GM21786 (cell line): ENCODE measurements around the gene MIPEP.
A peak's percentile ranks its signal among the peaks of the same experiment; 100 is the strongest.
"Not testable (repeated sequence)": the region's sequence is repeated elsewhere in the genome, so short reads cannot be mapped to it uniquely, and the experiment has no call there.

ENCODE experiments used
- ATAC-seq: cut with Tn5 transposase; IDR thresholded peaks from one replicate; pipeline ENCODE4 v1.9.1; 2021; ENCODE audit not compliant: unreplicated experiment

MIPEP gene

GRCh38 chr13:23751195-23751594 is 138.0 kb downstream of the MIPEP start:
- ATAC-seq, result peak; percentile 35

GRCh38 chr13:23750383-23751121 is 138.6 kb downstream of the MIPEP start:
- no peak for ATAC-seq

- no peak for ATAC-seq
Measured at GRCh38 chr13:23749288-23749873, 139.8 kb downstream of the MIPEP start.

DNA sequence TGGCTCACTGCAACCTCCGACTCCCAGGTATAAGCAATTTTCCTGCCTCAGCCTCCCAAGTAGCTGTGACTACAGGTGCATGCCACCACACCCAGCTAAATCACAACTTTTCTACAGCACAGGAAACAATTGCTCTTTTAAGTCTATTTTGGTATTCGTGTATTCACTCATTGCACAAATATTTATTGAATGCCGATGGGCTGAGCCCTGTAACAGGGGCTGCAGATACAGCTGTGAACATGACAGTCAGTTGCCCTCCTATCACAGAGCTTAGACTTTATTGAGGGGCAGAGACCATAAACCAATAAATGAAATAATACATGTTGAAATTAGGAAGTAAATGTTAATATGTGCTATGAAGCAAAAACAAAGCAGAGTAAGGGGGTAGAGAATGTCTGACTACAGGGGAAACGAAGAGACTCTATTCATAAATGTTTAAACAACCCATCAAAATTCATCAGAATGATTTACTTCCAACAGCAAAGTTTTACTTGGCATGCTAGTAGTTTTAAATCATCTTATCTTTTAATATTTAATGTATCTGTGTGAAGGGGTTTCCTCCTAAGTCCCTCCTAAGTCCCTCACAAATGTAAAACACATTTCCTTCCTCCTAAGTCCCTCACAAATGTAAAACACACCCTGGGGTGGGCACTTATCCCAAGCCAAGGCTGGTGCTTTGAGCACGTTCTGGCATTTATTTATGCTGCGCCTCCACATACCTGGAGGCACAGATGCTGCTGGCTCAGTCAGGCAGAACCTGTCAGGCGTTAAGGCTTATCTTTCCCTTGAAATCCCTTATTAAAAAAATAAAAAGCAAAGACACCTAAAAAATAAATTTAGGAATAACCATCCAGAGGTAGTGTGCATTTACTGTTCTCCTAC is 140.8 kb downstream of the MIPEP start:
- ATAC-seq, result no peak

- not testable (repeated sequence) for ATAC-seq
Measured at GRCh38 chr13:23746141-23746540, 143.1 kb downstream of the MIPEP start.

GRCh38 chr13:23744315-23744714 is 144.9 kb downstream of the MIPEP start:
- ATAC-seq, result no peak

DNA sequence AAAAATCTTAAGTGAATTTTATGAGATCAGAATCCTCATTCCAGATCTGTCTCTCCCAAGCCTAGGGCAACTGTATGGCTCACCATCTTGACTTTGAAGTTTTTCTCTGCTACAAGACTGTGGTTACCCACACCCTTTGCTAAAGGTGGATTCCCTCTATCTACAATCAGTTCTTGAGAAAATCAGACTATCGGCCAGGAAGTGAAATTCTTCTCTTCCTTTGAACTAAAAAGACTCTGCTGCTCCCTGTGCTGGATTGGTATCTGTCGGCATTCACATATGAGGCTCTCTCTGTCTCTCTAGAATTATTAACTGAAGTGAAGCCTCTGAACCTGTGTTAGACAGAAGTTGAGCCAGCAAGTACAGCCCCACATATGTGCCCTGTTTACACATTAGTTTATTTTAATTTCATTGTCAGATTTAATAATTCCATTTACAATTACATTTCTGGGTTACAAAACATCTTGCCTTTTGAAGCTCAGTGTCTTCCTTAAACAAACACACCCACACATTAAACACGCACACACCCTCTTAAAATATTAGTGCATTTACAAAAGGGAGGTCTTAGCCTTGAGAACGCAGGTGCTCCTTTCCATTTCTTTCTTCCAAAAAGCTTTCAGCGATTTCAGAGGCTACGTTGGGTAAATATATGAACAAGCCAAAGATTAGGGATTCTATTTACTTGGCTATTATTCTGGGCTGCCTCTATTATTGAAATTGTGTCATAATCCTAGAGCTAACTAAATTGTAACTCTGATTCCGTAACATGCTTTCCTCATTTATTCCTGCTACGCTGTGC is 145.7 kb downstream of the MIPEP start:
- no peak for ATAC-seq

GRCh38 chr13:23741879-23742510 is 147.2 kb downstream of the MIPEP start:
- ATAC-seq, result no peak

DNA sequence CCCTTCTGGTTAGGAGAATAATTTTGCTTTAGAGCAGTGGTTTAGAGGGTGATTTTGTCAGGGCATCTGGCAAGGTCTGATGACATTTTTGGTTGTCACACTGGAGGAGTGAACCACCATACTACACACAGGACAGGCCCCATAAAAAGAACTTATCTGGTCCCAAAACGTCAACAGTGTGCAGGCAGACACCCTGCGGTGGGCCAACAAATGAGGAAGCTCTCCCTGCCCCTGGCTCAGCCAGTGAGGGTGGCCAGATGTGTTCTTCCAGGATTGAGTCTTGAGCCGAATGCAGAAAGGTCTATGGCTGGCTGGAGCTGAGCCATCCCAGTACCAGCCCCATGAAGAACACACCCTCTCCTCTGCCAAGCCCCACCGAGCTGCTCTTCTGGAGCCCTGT is 149.2 kb downstream of the MIPEP start:
- ATAC-seq, result no peak

DNA sequence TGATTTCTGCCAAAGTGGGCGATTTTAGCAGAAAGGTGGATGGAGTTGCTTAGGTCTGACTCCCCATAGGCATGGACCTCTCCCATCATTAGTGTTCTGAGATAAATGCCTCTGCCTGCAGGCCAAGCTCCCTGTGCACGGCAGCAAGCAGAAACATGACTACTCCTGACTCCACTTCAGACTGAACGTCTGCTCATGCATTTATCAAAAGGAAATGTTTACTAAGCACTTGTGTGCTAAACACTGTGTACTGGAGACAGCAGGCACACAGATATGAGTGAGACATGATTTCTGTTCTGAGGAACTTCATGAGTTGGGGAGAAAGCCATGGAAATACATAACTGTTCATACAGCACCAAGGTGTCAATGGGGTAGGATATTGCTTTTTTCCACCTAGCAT is 149.6 kb downstream of the MIPEP start:
- ATAC-seq, result no peak

GRCh38 chr13:23736541-23736940 is 152.7 kb downstream of the MIPEP start:
- no peak for ATAC-seq

- ATAC-seq, result no peak
Measured at GRCh38 chr13:23735329-23735728, 153.9 kb downstream of the MIPEP start.

DNA sequence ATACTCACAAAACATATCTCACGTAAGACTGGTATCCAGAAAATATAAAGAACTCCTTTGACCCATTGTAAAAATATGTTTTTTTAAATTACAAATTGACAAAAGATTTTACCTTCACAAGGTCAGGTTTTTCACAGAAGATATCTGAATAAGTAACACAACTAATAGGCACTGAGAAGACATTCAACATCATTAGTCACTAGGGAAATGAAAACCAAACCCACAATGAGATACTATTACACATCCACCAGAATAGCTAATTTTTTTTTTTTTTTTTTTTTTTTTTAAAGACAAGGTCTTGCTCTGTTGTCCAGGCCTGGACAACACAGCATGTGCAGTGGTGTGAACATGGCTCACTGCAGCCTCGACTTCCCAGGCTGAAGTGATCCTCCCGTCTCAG is 157.5 kb downstream of the MIPEP start:
- no peak for ATAC-seq

DNA sequence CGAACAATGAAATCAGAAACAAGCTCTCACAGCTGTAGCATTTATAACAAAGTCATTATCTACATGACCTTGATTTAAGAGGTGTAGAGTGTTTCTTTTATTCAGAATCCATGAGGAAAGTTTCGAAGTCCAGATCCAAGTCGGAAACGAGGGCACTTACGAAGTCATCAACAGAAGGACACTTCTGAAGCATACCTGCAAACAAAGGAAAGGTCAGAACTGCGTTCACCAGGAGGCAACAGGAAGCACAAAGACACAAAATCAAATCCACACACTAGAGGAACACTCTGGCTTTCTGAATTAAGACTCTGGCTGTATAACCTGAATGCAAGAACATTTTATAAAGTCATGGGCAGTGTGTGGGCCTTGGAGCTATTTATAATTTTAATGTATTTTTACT is 158.9 kb downstream of the MIPEP start:
- ATAC-seq, result no peak

DNA sequence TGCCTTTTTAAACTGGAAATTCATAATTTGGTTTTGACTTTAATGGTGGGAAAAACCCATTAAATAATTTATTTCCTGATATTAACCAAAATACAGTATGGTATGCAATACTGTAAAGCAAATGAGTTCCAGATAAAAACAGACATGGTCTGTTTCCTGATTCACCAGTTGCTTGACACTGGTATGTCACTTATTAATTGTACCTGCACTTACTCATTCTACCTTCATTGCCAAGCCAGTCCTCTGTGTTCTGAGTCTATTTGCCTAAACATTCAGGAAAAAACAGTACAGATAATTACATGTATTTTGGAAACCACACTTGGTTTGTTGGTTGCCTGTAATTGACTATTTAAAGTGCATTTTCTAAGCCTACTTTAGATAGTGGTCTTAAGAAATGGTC is 159.7 kb downstream of the MIPEP start:
- ATAC-seq, result no peak

GRCh38 chr13:23728807-23729206 is 160.4 kb downstream of the MIPEP start:
- ATAC-seq, result no peak

- no peak for ATAC-seq
Measured at GRCh38 chr13:23725922-23726321, 163.3 kb downstream of the MIPEP start.

DNA sequence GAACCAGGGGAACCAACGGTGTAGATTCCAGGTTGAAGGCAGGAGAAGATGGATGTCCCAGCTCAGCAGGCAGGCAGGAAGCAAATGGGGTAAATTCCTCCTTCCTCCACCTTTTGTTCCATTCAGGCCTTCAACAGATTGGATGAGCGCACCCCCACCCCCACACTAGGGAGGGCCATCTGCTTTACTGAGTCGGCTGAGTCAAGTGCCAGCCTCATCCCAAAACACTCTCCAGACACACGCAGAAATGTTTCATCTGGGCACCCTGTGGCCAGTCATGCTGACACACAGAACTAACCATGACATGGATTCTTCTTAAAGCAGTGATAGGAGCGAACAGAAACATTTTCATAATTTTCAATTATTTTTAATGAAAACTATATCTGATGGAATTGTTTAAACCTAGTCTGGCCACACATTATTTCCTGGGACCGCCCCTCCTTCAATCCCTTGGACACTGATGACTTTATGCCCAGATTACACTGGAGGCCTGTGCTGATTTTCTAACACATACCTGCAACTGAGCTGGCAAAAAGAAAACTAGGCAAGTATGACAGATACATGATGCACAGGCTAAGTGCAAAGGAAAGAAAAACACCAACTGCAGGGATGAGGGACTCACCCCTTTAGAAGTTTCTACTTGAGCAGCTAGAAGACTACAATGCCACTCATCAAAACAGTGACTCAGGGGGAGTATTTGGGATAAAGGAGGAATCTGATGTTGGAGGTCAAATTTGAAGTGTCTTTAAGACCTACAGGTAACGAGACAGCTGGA is 164.8 kb downstream of the MIPEP start:
- no peak for ATAC-seq

GRCh38 chr13:23723471-23723870 is 165.7 kb downstream of the MIPEP start:
- no peak for ATAC-seq
